ENCODE data around the gene SPDL1. TPM values are rescaled to one million over a fixed set of nuclear protein-coding genes. Genes with fewer than 3 reads are reported as not detected.
A peak's percentile ranks its signal among the peaks of the same experiment; 100 is the strongest.

Gene SPDL1
- total and polyA plus RNA-seq, 8 donors: 2.0 to 4.8 (median 2.7) TPM

DNA sequence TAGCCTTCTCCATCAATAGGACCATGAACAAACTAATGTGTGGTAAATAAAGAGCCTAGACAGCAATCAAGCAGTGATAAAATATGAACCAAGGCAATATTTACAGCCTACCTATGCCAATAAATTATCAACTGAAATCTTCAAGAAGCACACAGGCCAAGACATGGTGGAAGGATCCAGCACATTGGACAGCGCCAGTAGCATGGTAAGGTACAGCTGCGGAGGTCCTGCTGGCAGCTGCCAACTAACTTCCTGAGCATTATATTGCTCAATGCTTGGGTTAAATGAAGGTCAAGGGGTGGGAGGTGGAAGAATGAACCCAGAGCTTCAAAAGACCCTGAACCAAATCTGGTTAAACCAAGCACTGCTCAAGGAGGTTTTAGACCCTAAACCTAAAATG, 16.5 kb upstream of the SPDL1 start:
- ATAC-seq (no peak), DNase-seq (no peak), FAIRE-seq (no peak)
- no peak overlapping the region for H3K4me3 ChIP-seq
- H3K27me3 ChIP-seq: no peaks in the 10 kb centered on the region
- intact Hi-C loops (cut with DNase I): no loop called here
- TF ChIP-seq CTCF (IDR thresholded peaks at IDR 0.05): no peak
- WGBS, 2 donors: 59 to 80% methylated on average over 2 of the region's 2 CpGs
- H3K36me3 ChIP-seq: no peaks in the 10 kb centered on the region
- H3K9me3 ChIP-seq: no peaks in the 10 kb centered on the region
- no peak overlapping the region for H3K27ac ChIP-seq
- H3K4me1 ChIP-seq: peaks cover 0 to 3% (median 0%) of the 10 kb centered on the region in 3 donors

DNA sequence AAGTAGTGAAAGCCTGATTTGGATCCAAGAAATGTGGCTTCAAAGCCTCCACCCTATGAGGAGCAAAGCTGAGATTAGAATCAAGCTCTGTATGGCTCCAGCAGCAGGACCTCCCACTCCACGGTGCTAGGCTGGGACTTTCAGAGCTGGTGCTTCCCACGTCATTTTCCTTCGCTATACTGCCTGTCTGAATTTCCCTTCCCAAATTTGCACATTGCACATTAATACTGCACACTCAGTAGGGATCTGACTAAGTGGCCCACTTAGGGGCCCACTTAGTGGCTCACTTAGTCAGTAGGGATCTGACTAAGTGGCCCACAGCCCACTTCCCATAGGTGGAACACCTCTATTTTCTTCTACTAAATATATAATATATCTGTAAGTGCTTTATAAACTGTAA, 14.1 kb upstream of the SPDL1 start:
- FAIRE-seq (no peak), DNase-seq (no peak), ATAC-seq (no peak)
- WGBS, 2 donors: 76 to 88% methylated on average over 3 of the region's 3 CpGs
- peaks cover 0 to 4% (median 3%) of the 10 kb centered on the region in 3 donors for H3K4me1 ChIP-seq
- intact Hi-C loops (cut with DNase I): no loop called here
- H3K9me3 ChIP-seq: no peaks in the 10 kb centered on the region
- H3K27me3 ChIP-seq: no peaks in the 10 kb centered on the region
- H3K36me3 ChIP-seq: no peaks in the 10 kb centered on the region
- H3K4me3 ChIP-seq: no peak overlapping the region
- no peak overlapping the region for H3K27ac ChIP-seq
- TF ChIP-seq CTCF (IDR thresholded peaks at IDR 0.05): no peak

DNA sequence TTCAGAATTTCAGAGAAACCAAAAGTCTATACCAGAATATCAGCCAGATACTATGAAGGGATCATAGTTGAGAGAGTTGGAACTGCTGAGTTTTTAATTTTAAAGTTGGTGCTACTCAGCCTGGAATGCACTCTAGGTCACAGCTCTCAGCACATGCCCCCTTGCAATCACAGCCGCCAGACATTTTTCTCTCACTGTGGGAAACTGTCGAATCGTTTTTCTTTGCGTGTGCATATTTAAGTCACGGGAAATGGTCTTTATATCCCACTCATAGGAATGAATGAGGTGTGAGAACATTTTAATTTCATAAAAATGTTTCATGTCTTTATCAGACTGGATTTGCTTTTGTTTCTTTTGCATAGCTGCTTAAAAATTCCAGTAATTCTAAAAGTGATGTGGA, 12.2 kb upstream of the SPDL1 start:
- ATAC-seq: no peak
- 18 to 27% methylated on average over 5 of the region's 5 CpGs for WGBS, 2 donors
- FAIRE-seq: no peak
- no peaks in the 10 kb centered on the region for H3K27me3 ChIP-seq
- H3K36me3 ChIP-seq: no peaks in the 10 kb centered on the region
- TF ChIP-seq CTCF (IDR thresholded peaks at IDR 0.05): no peak
- no peak overlapping the region for H3K4me3 ChIP-seq
- intact Hi-C loops (cut with DNase I): no loop called here
- H3K27ac ChIP-seq: no peak overlapping the region
- H3K4me1 ChIP-seq: peaks cover 0 to 4% (median 3%) of the 10 kb centered on the region in 3 donors
- H3K9me3 ChIP-seq: no peaks in the 10 kb centered on the region
- DNase-seq: no peak

- FAIRE-seq: no peak
- intact Hi-C loops (cut with DNase I): no loop called here
Observed at GRCh38 chr5:169574134-169574646, 9.4 kb upstream of the SPDL1 start.

More at GRCh38 chr5:169574134-169574646, 9.4 kb upstream of the SPDL1 start:
- Histone ChIP-seq H3K27me3 (no peaks in the 10 kb centered on the region), H3K9me3 (no peaks in the 10 kb centered on the region), H3K36me3 (no peaks in the 10 kb centered on the region), H3K4me1 (peaks cover 0 to 4% (median 3%) of the 10 kb centered on the region in 3 donors), H3K27ac (no peak overlapping the region), H3K4me3 (no peak overlapping the region)
- ATAC-seq (peak; percentile 40 to 79 (median 57)), DNase-seq (no peak)
- 11 to 13% methylated on average over 5 of the region's 5 CpGs for WGBS, 2 donors
- TF ChIP-seq CTCF (IDR thresholded peaks at IDR 0.05): no peak
